Measurements from ENCODE around the gene SLC45A1. TPM values are rescaled to one million over a fixed set of nuclear protein-coding genes. Genes with fewer than 3 reads are reported as not detected.

The SLC45A1 gene
- total and polyA plus RNA-seq, 8 donors, result 1.1 to 3.0 (median 2.4) TPM; not detected in 3

DNA sequence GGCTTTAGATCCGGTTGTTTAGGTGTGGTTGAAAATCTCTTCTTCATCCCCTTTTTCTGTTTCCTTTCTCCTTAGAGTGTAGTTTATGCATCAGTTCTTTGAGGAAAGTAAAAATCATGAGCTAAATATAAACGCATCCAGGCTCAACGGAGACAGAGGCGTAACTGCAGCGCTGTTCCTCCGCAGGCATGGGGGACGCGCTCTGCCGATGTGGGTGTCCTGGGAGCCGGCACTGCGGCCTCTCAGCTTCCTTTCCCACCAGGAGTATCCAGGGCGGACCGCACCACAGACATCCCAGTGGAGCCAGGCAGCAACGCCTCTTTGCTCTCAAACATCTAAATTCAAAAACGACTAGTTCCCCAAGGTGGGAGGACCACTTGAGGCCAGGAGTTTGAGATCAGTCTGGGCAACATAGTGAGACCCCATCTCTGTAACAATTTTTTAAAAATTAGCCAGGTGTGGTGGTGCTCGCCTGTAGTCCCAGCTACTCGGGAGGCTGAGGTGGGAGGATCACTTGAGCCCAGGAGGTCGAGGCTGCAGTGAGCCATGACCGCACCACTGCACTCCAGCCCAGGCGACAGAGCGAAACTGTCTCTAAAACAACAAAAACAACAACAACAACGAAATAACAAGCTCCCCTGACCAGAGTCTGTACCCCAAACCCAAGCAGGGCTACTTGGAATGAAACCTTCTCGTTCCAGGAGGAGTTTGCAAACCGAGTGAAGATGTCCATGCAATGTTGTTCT is 16.4 kb downstream of the SLC45A1 start:
- Histone ChIP-seq H3K4me3 (no peak overlapping the region), H3K9me3 (no peaks in the 10 kb centered on the region), H3K36me3 (peaks cover 0 to 47% (median 6%) of the 10 kb centered on the region in 4 donors), H3K27ac (no peak overlapping the region), H3K27me3 (no peaks in the 10 kb centered on the region), H3K4me1 (no peaks in the 10 kb centered on the region)
- DNase-seq, result no peak
- intact Hi-C loops (cut with DNase I; ENCODE audit: low total_unique reads), result no loop called here
- TF ChIP-seq POLR2A (IDR thresholded peaks at IDR 0.05) (no peak), EP300 (IDR thresholded peaks at IDR 0.05) (no peak), POLR2AphosphoS5 (IDR thresholded peaks at IDR 0.05) (no peak)
- TF ChIP-seq, protein P1, sequence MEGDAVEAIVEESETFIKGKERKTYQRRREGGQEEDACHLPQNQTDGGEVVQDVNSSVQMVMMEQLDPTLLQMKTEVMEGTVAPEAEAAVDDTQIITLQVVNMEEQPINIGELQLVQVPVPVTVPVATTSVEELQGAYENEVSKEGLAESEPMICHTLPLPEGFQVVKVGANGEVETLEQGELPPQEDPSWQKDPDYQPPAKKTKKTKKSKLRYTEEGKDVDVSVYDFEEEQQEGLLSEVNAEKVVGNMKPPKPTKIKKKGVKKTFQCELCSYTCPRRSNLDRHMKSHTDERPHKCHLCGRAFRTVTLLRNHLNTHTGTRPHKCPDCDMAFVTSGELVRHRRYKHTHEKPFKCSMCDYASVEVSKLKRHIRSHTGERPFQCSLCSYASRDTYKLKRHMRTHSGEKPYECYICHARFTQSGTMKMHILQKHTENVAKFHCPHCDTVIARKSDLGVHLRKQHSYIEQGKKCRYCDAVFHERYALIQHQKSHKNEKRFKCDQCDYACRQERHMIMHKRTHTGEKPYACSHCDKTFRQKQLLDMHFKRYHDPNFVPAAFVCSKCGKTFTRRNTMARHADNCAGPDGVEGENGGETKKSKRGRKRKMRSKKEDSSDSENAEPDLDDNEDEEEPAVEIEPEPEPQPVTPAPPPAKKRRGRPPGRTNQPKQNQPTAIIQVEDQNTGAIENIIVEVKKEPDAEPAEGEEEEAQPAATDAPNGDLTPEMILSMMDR (IDR thresholded peaks at IDR 0.05), result no peak
- WGBS, 5 donors, result 91 to 94% (median 92%) methylated on average over 23 to 24 of the region's 24 CpGs

DNA sequence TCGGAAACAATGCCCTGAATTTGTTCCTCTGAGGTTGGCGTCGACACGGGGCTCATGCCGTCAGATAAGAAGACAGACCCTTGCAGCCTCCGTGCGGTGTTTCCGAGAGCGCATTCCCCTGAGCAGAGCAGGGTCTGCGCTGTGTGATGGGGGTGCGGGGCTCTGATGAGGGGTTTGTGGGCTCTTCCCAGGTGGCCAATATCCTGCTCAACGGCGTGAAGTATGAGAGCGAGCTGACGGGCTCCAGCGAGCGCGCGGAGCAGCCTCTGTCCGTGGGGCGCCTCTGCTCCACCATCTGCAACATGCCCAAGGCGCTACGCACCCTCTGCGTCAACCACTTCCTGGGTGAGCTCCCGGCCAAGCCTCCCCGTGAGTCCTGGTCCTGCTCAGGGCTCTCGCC is 17.3 kb downstream of the SLC45A1 start:
- peaks cover 0 to 53% (median 6%) of the 10 kb centered on the region in 4 donors for H3K36me3 ChIP-seq
- intact Hi-C loops (cut with DNase I; ENCODE audit: low total_unique reads), result no loop called here
- no peaks in the 10 kb centered on the region for H3K27me3 ChIP-seq
- H3K4me3 ChIP-seq, result no peak overlapping the region
- no peak for DNase-seq
- 92 to 95% (median 94%) methylated on average over 26 to 27 of the region's 27 CpGs for WGBS, 5 donors
- no peak overlapping the region for H3K27ac ChIP-seq
- H3K4me1 ChIP-seq, result no peaks in the 10 kb centered on the region
- H3K9me3 ChIP-seq, result no peaks in the 10 kb centered on the region
- TF ChIP-seq POLR2A (IDR thresholded peaks at IDR 0.05) (no peak), EP300 (IDR thresholded peaks at IDR 0.05) (no peak), POLR2AphosphoS5 (IDR thresholded peaks at IDR 0.05) (no peak)
- TF ChIP-seq, protein P1 (IDR thresholded peaks at IDR 0.05), result no peak

DNA sequence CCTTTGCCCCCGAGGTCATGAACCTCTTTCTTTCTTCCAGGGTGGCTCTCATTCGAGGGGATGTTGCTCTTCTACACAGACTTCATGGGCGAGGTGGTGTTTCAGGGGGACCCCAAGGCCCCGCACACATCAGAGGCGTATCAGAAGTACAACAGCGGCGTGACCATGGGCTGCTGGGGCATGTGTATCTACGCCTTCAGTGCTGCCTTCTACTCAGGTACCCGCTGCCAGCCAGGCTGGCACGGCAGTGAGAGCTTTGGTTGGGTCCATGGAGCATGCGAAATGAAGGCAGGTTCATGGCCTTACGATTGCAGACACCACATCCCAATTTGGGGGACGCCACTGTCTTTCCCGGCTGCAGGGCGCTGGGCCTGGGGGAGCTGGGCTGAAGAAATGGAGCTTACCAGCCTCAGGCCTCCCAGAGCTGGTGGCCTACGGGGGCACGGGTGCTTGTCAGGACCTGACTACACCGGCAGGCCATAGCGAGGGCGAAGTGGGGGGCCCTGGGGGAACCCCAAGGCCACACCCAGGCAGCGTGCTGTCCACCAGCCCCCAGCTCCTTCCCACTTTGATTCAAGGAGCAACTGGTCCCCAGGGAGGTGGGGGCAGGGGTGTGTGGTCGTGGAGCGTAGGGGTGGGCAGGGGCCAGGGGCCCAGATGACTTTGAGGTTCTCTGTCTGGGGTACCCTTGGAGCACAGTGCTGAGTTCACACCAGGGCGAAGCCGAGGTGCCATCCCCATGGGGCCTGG is 20.0 kb downstream of the SLC45A1 start:
- Histone ChIP-seq H3K27me3 (no peaks in the 10 kb centered on the region), H3K27ac (no peak overlapping the region), H3K4me1 (peaks cover 1 to 7% (median 3%) of the 10 kb centered on the region in 4 donors), H3K9me3 (no peaks in the 10 kb centered on the region), H3K4me3 (no peak overlapping the region), H3K36me3 (peaks cover 0 to 53% (median 6%) of the 10 kb centered on the region in 4 donors)
- intact Hi-C loops (cut with DNase I; ENCODE audit: low total_unique reads), result no loop called here
- TF ChIP-seq EP300 (IDR thresholded peaks at IDR 0.05), result no peak
- no peak for TF ChIP-seq POLR2AphosphoS5 (IDR thresholded peaks at IDR 0.05)
- TF ChIP-seq, protein P1 (IDR thresholded peaks at IDR 0.05), result no peak
- TF ChIP-seq POLR2A (IDR thresholded peaks at IDR 0.05), result no peak
- no peak for DNase-seq
- 92 to 95% (median 93%) methylated on average over 16 to 25 of the region's 25 CpGs for WGBS, 5 donors

DNA sequence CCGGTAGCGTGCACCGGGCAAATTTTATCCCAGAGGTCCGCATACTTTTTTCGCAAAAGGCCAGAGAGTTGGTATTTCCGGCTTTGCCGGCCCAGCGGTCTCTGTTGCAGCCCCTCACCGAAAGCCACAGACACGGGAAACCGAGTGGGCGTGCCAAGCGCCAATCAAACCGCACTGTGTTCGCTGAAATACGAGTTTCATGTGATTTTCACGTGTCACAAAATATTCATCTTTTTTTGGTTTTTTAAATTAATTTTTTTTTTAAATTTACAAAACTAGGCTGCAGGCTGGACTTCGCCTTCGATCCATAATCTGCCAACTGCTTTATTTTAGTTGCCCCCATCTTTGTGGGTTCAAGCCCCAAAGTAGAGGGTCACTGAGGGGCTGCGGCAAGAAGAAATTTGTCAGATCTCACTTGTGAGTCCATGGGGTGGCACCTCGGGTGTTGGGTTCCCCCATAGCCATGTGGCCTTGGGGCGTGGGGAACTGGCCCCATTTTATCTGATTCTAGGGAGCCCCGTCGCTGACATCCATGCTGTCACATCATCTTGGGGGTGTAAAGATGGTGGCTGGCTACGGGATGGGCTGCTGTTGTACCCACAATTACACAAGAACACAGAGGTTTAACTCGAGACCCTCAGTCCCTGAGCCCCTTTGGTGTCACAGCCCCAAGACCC is 20.8 kb downstream of the SLC45A1 start:
- Histone ChIP-seq H3K4me3 (no peak overlapping the region), H3K27ac (no peak overlapping the region), H3K27me3 (no peaks in the 10 kb centered on the region), H3K9me3 (no peaks in the 10 kb centered on the region), H3K36me3 (peaks cover 0 to 48% (median 6%) of the 10 kb centered on the region in 4 donors), H3K4me1 (peaks cover 6 to 14% (median 9%) of the 10 kb centered on the region in 4 donors)
- no peak for DNase-seq
- intact Hi-C loops (cut with DNase I; ENCODE audit: low total_unique reads), result no loop called here
- 91 to 93% (median 93%) methylated on average over 20 to 26 of the region's 26 CpGs for WGBS, 5 donors
- no peak for TF ChIP-seq POLR2AphosphoS5 (IDR thresholded peaks at IDR 0.05)
- TF ChIP-seq, protein P1 (IDR thresholded peaks at IDR 0.05), result no peak
- no peak for TF ChIP-seq POLR2A (IDR thresholded peaks at IDR 0.05)
- no peak for TF ChIP-seq EP300 (IDR thresholded peaks at IDR 0.05)
